Measurements from ENCODE around the gene UBE2N.

The UBE2N gene

DNA sequence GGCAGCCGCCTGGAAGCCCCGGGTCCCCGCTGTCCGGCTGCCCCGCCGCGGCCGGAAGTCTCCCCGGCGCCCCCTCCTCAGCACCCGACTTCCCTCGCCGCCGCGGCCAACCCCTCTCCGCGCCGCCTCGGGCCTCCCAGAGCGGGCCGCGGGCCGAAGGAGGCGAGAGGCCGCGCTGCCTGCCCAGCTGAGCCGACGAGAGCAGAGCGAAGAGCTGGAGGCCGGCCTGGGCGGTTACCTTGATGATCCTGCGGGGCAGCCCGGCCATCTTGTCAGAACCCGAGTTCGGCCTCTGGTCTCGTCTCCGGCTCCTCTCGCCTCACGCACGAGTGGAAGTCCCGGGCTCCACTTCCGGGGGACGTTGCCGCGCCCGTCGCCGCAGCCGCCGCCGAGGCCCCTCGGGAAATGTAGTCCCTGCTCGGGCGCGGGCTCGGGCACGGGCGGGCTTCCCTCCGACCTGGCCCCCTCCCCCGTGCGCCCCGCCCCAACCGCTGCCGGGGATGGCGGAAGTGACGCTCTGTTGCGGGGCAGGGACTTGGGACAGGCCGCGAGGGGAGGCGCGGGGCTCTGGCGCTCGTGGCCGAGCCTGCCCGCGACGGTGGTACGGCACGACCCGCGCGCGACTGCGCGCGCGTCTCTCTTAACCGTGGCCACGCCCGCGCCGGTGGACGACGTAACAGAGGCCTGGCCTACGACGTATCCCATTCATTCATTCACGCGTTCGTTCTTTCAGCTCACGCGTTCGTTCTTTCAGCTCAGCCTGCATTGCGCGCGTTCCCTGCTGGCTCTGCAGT lies at the start of gene UBE2N:
UBE2N (minus strand) TSS at position 331 of the 794 bp plus-strand sequence; CDS start at position 268, 63 bp downstream.
- peak; percentile 97 for DNase-seq

- no peak for DNase-seq
Observed at GRCh38 chr12:93484315-93484981, 42.7 kb upstream of the UBE2N start.

GRCh38 chr12:93483151-93483807 lies 41.5 kb upstream of the UBE2N start:
- no peak for DNase-seq

DNA sequence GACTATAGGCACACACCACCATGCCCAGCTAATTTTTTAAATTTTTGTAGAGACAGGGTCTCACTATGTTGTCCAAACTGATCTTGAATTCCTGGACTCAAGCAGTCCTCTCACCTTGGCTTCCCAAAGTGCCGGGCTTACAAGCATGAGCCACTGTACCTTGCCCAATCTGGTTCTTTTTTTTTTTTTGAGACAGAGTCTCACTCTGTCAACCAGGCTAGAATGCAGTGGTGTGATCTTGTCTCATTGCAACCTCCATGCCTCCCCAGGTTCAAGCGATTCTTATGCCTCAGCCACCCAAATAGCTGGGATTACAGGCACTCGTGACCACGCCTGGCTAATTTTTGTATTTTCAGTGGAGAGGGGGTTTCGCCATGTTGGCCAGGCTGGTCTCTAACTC lies 41.0 kb upstream of the UBE2N start:
- DNase-seq, result no peak

- DNase-seq, result no peak
Observed at GRCh38 chr12:93476555-93476954, 34.8 kb upstream of the UBE2N start.

GRCh38 chr12:93469386-93469785 lies 27.6 kb upstream of the UBE2N start:
- no peak for DNase-seq

GRCh38 chr12:93468008-93468371 lies 26.2 kb upstream of the UBE2N start:
- no peak for DNase-seq

DNA sequence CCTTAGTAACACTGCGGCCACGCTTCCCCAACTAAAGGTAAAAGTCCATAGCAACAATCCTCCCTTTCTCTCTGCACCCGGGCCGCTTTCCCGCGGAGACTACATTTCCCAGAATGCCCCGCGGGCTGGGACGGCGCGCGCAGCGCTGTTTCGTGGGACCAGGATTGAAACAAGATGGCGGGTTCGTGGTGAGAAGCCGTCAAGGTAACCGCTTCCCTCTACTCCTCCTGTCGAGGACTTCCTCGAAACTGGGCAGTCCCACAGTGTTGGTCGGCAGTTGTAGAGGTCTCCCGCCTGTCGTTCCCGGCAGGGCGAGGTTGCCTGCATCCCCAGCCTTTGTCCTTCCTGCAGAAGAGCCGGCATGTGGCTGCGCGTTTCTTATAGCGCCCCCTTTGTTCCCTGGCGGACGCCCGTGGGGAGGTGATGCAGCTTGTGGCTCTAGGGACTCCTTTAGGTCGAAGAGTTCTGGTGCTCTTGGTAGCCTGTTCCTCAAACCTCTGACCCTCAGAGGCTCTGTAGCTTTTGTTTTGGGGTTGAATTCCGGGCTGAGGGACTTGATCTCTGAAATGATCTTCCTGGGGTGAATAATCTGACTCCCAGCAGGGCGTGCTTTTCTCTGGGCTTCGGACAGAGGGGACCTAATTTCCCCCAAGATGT lies 25.7 kb upstream of the UBE2N start, which contains the start of gene MRPL42:
MRPL42 (plus strand) TSS at position 164 of the 657 bp plus-strand sequence. CDS start 1,772 bp downstream, outside the sequence.
- peak; percentile 96 for DNase-seq

GRCh38 chr12:93466625-93467350 lies 25.0 kb upstream of the UBE2N start:
- no peak for DNase-seq

GRCh38 chr12:93465841-93466240 lies 24.1 kb upstream of the UBE2N start:
- DNase-seq, result no peak

DNA sequence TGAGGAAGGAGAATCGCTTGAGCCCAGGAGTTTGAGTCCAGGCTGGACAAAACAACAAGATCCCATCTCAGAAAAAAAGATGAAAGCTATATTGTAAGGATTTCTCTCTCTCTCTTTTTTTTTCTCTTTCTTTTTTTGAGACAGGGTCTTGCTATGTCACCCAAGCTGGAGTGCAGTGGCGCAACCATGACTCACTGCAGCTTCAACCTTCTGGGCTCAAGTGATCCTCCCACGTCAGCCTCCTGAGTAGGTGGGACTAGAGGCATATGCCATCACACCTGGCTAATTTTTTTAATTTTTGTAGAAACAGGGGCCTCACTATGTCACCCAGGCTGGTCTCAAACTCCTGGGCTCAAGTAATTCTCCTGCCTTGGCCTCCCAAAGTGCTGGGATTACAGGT lies 19.8 kb upstream of the UBE2N start:
- DNase-seq, result no peak

DNA sequence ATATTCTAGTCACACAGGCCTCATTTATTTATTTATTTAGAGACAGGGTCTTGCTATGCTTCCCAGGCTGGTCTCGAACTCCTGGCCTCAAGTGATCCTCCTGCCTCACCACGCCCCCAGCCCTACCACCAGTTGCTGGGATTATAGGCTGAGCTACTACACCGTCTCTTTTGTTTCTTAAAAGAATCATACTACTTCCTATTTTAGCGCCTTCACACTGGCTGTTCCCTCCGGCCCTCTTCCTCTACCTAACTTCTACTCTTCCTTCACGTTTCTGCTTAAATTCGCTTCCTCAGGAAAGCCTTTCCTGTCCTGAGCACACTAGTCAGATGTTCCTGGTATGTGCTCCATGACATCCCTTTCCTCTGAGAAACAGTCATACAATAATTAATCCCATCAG lies 19.2 kb upstream of the UBE2N start:
- DNase-seq, result no peak

GRCh38 chr12:93460003-93460402 lies 18.3 kb upstream of the UBE2N start:
- DNase-seq, result no peak

GRCh38 chr12:93459097-93459496 lies 17.4 kb upstream of the UBE2N start:
- DNase-seq, result no peak

DNA sequence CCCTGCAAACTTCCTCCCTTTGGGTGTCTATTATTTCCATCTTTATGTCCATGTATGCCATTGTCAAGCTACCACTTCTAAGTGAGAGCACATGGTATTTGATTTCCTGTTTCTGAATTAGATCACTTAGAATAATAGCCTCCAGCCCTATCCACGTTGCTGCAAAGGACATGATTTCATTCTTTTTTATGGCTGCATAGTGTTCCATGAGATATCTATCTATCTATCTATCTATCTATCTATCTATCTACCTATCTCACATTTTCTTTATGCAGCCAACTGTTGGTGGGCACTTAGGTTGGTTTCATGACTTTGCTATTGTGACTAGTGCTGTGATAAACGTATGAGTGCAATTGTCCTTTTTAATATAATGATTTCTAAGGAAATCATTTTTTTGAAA lies 14.3 kb upstream of the UBE2N start:
- DNase-seq, result no peak

GRCh38 chr12:93453633-93454032 lies 11.9 kb upstream of the UBE2N start:
- DNase-seq, result no peak

- DNase-seq, result no peak
Observed at GRCh38 chr12:93451423-93452158, 9.8 kb upstream of the UBE2N start.

GRCh38 chr12:93449277-93449676 lies 7.5 kb upstream of the UBE2N start:
- DNase-seq, result no peak

DNA sequence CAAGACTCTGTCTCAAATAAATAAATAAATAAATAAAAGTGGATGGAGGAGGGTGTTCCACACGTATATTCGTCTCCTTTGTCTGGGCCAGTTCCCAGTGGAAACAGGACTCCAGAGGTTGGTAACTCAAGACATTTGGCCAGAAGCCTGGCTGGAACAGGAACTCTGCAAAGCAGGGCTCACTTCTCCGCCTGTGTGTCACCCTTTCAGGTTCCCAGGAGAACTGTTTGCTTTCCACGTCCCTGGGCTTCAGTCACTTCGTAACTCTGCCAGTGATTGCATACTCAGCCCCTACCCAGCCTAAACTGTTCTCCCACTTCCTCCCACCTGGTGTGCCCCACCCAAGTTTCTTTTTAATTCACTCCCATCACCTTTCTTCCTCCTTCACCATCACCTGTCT lies 7.0 kb upstream of the UBE2N start:
- DNase-seq, result no peak

GRCh38 chr12:93447555-93448290 lies 6.0 kb upstream of the UBE2N start:
- no peak for DNase-seq

GRCh38 chr12:93443576-93443975 lies 1.8 kb upstream of the UBE2N start:
- DNase-seq, result no peak

Data from stimulated activated CD8-positive, alpha-beta memory T cell treated with anti-CD3 and anti-CD28 coated beads, Interleukin-4, amount 100 ng/mL, for 48 hours (primary cell).